Cardiac fibroblast (primary cell): ENCODE data around the gene APBB1.

ENCODE experiments used
- DNase-seq, 2 donors: peaks; one replicate each; pipeline versions ENCODE4 v3.0.0 to v3.0.0-alpha.2; 2010; ENCODE audit warnings: low read depth in 2 of 2
- H3K4me3 ChIP-seq, 2 donors: replicated peaks in 1 of 2; 1 replicate in 1 of 2; 2 replicates in 1 of 2; pipeline ENCODE4 v1.5.1; 2011; ENCODE audit warnings: low read depth in 2 of 2, low read length in 2 of 2, mild to moderate bottlenecking in 2 of 2, moderate library complexity in 1 of 2
- TF ChIP-seq, protein P1 (sequence below): IDR thresholded peaks from one replicate; pipeline ENCODE4 v1.5.1; 2011; ENCODE audit warnings: low read depth, mild to moderate bottlenecking, low read length, inconsistent platforms

The APBB1 gene

GRCh38 chr11:6389905-6390717 is 28.8 kb downstream of the APBB1 start, which contains the start of gene SMPD1:
SMPD1 (plus strand) TSS chr11:6390474; CDS start chr11:6390599, 125 bp downstream.
- H3K4me3 ChIP-seq = peak within 1 kb of the TSS; percentile 76 to 78
- DNase-seq = peak; percentile 75 to 93
- TF ChIP-seq, protein P1, sequence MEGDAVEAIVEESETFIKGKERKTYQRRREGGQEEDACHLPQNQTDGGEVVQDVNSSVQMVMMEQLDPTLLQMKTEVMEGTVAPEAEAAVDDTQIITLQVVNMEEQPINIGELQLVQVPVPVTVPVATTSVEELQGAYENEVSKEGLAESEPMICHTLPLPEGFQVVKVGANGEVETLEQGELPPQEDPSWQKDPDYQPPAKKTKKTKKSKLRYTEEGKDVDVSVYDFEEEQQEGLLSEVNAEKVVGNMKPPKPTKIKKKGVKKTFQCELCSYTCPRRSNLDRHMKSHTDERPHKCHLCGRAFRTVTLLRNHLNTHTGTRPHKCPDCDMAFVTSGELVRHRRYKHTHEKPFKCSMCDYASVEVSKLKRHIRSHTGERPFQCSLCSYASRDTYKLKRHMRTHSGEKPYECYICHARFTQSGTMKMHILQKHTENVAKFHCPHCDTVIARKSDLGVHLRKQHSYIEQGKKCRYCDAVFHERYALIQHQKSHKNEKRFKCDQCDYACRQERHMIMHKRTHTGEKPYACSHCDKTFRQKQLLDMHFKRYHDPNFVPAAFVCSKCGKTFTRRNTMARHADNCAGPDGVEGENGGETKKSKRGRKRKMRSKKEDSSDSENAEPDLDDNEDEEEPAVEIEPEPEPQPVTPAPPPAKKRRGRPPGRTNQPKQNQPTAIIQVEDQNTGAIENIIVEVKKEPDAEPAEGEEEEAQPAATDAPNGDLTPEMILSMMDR = no peak

DNA sequence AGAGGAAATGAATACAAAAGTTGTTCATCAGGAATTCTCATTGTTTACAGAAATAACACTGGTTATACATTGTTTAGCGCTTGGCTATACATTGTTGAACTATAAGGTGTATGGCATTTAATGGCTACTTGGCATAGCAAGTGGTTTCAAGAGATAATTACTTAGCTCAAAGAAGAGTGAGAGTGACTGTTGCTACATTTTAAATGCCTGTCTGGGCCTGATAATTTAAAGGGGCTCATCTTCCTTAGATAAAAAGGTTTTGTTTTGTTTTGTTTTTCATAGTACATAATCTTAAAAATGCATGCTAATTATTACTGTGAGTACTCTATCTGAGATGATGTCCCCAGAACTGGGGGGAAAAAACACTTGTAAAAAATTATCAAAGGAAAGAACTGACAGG is 30.1 kb downstream of the APBB1 start:
- H3K4me3 ChIP-seq = no peak overlapping the region
- TF ChIP-seq, protein P1 = no peak
- no peak for DNase-seq

DNA sequence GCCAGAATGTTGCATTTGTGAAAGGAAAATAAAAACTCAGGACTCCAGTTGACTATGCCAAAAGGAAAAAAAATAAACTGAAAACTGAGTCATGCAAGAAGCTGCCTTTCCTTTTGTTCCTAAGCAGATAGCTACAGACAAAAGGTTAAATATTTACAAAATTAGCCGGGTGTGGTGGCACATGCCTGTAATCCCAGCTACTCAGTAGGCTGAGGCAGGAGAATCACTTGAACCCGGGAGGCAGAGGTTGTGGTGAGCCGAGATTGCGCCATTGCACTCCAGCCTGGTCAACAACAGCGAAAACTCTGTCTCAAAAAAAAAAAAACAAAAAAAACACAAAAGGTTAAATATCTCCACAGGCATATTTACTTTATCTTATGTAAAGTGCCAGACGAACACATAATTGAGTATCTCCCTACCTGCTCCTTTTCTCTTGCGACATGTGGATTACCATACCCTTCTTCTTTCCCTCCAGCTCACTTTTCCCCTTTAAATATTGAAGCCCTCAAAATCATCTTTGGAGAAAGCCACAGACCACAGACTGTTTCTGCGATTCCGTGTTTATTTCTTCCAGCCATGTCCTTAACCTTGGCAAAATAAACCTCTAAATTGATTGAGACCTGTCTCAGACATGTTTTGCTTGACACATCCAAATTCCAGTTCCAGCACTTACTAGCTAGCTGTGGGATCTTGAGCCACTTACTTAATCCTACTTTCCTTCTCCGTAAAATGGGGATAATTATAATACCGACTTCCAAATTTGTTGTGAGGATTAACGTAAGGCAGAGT is 30.9 kb downstream of the APBB1 start:
- H3K4me3 ChIP-seq = no peak overlapping the region
- DNase-seq = peak; percentile 47 to 52
- TF ChIP-seq, protein P1 = no peak

GRCh38 chr11:6385046-6385777 is 33.7 kb downstream of the APBB1 start:
- no peak for DNase-seq
- TF ChIP-seq, protein P1 = no peak
- no peak overlapping the region for H3K4me3 ChIP-seq

DNA sequence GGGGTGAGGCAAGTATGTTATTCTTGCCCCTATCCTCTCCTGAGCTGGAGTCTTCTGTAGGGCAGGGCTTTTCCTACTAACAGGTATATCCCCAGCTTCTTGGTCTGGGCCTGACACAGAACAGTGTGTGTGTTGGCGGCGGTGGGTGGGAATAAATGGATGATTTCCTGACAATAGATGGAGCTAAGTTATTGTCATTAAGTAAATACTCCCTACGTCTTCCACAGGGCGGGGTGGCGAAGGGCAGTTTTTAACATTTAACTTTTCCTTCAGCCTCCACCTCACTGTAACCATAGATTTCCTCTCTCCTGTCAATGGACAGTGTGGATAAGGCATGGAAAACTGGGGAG is 40.3 kb downstream of the APBB1 start:
- no peak for DNase-seq
- H3K4me3 ChIP-seq = no peak overlapping the region
- TF ChIP-seq, protein P1 = no peak

DNA sequence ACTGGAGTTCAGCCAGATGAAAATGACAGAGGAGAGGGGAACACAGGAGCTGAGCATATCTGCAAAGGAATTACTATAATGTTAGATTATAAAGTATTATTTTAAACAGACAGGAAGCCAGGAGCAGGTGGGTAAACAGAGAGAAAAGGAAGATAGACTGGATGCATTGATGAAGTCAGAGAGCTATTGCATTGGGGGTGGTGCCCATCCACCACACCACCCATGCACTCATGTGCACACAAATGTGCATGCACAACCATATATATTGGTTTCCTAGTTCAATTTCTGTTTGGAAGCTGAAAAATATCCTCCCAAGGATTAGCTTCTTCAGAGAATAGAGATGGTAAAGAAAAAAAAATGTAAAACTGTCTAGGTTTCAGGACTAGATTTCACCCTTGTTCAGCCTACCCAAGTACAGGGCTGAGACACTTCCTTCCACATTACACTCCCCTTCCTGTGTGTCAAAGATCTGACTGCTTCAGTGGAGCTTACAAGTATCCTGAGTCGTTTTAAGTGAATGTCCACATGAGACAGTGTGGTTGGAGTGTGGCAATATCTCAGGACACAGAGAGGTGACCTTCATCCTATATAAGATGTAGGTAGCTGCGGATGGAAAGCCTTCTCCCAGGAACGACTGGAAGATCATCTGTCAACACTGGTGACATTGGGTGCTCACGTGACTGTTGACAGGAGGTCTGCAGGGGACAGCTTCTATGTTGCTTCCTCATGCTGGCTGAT is 40.8 kb downstream of the APBB1 start:
- TF ChIP-seq, protein P1 = no peak
- DNase-seq = peak; percentile 26 to 31
- H3K4me3 ChIP-seq = no peak overlapping the region
